Activated T-cell treated with anti-CD3 and anti-CD28 coated beads, Interleukin-2, amount 50 U/mL, for 4 hours (primary cell): ENCODE results near the gene TMEM132C. TPM values are rescaled to one million over a fixed set of nuclear protein-coding genes. Genes with fewer than 3 reads are reported as not detected.

Source experiments
- ATAC-seq, 2 donors: fragments of 200-7000 bp; cut with Tn5 transposase; one replicate each; pipeline ENCODE4 v1.10.0; 2021
- DNase-seq: peaks from one replicate; pipeline ENCODE4 v3.0.0-alpha.2; 2020
- H3K27me3 Mint-ChIP-seq: one replicate; pipeline ENCODE4 v1.8.0; 2021; ENCODE audit warnings: low read depth, mixed read lengths
- H3K36me3 Mint-ChIP-seq: one replicate; pipeline ENCODE4 v1.8.0; 2022; ENCODE audit warnings: mixed read lengths; ENCODE audit not compliant: insufficient read depth
- H3K4me1 Mint-ChIP-seq: one replicate; pipeline ENCODE4 v1.8.0; 2021; ENCODE audit warnings: low read depth, mixed read lengths
- H3K4me3 Mint-ChIP-seq: one replicate; pipeline ENCODE4 v1.8.0; 2021; ENCODE audit warnings: mild to moderate bottlenecking, moderate library complexity, mixed read lengths
- H3K9me3 Mint-ChIP-seq: one replicate; pipeline ENCODE4 v1.8.0; 2021; ENCODE audit warnings: mixed read lengths
- total RNA-seq, 3 donors: library from RNA; stranded (reverse); gene quantifications; one replicate each; pipeline ENCODE4 v1.2.1, GENCODE V29; 2021

TMEM132C gene
- total RNA-seq, 3 donors from 2014 or later = not detected

GRCh38 chr12:128393346-128393745 is 126.4 kb downstream of the TMEM132C start:
- no peak for DNase-seq
- Mint-ChIP-seq H3K27me3 (peaks cover 6% of the 10 kb centered on the region), H3K9me3 (peaks cover 15% of the 10 kb centered on the region), H3K4me3 (no peak overlapping the region), H3K4me1 (peaks cover 1% of the 10 kb centered on the region), H3K36me3 (no peaks in the 10 kb centered on the region)
- no peak for ATAC-seq

- DNase-seq (no peak), ATAC-seq (no peak)
- Mint-ChIP-seq H3K27me3 (peaks cover 6% of the 10 kb centered on the region), H3K36me3 (no peaks in the 10 kb centered on the region), H3K4me3 (no peak overlapping the region), H3K4me1 (no peaks in the 10 kb centered on the region), H3K9me3 (peaks cover 15% of the 10 kb centered on the region)
Observed at GRCh38 chr12:128394137-128394536, 127.2 kb downstream of the TMEM132C start.

- ATAC-seq = no peak
- H3K4me1 Mint-ChIP-seq = no peaks in the 10 kb centered on the region
- peaks cover 7% of the 10 kb centered on the region for H3K9me3 Mint-ChIP-seq
- no peaks in the 10 kb centered on the region for H3K36me3 Mint-ChIP-seq
- no peak for DNase-seq
- no peaks in the 10 kb centered on the region for H3K27me3 Mint-ChIP-seq
- no peak overlapping the region for H3K4me3 Mint-ChIP-seq
Observed at GRCh38 chr12:128399253-128399652, 132.3 kb downstream of the TMEM132C start.

- DNase-seq (no peak), ATAC-seq (no peak)
- no peak overlapping the region for H3K4me3 Mint-ChIP-seq
- no peaks in the 10 kb centered on the region for H3K27me3 Mint-ChIP-seq
- H3K4me1 Mint-ChIP-seq = no peaks in the 10 kb centered on the region
- peaks cover 17% of the 10 kb centered on the region for H3K9me3 Mint-ChIP-seq
- no peaks in the 10 kb centered on the region for H3K36me3 Mint-ChIP-seq
Observed at GRCh38 chr12:128402486-128403243, 135.7 kb downstream of the TMEM132C start.

GRCh38 chr12:128408669-128409068 is 141.7 kb downstream of the TMEM132C start:
- H3K27me3 Mint-ChIP-seq = no peaks in the 10 kb centered on the region
- DNase-seq (no peak), ATAC-seq (no peak)
- no peaks in the 10 kb centered on the region for H3K36me3 Mint-ChIP-seq
- H3K4me1 Mint-ChIP-seq = no peaks in the 10 kb centered on the region
- H3K9me3 Mint-ChIP-seq = peaks cover 17% of the 10 kb centered on the region
- H3K4me3 Mint-ChIP-seq = no peak overlapping the region

GRCh38 chr12:128415036-128415560 is 148.1 kb downstream of the TMEM132C start:
- Mint-ChIP-seq H3K4me1 (no peaks in the 10 kb centered on the region), H3K36me3 (no peaks in the 10 kb centered on the region), H3K9me3 (no peaks in the 10 kb centered on the region), H3K4me3 (no peak overlapping the region), H3K27me3 (no peaks in the 10 kb centered on the region)
- ATAC-seq (no peak), DNase-seq (no peak)

- no peaks in the 10 kb centered on the region for H3K4me1 Mint-ChIP-seq
- no peak for ATAC-seq
- no peaks in the 10 kb centered on the region for H3K27me3 Mint-ChIP-seq
Observed at GRCh38 chr12:128418944-128419343, 152.0 kb downstream of the TMEM132C start.

GRCh38 chr12:128420163-128420562 is 153.2 kb downstream of the TMEM132C start:
- no peak for DNase-seq
- no peaks in the 10 kb centered on the region for H3K4me1 Mint-ChIP-seq

More at GRCh38 chr12:128418944-128419343, 152.0 kb downstream of the TMEM132C start:
- Mint-ChIP-seq H3K9me3 (peaks cover 3% of the 10 kb centered on the region), H3K36me3 (no peaks in the 10 kb centered on the region), H3K4me3 (no peak overlapping the region)
- no peak for DNase-seq

GRCh38 chr12:128421375-128421774 is 154.4 kb downstream of the TMEM132C start:
- peaks cover 8% of the 10 kb centered on the region for H3K9me3 Mint-ChIP-seq
- H3K4me3 Mint-ChIP-seq = no peak overlapping the region
- DNase-seq (no peak), ATAC-seq (no peak)
- H3K27me3 Mint-ChIP-seq = no peaks in the 10 kb centered on the region
- H3K36me3 Mint-ChIP-seq = no peaks in the 10 kb centered on the region
- H3K4me1 Mint-ChIP-seq = no peaks in the 10 kb centered on the region

More at GRCh38 chr12:128420163-128420562, 153.2 kb downstream of the TMEM132C start:
- ATAC-seq = no peak
- Mint-ChIP-seq H3K36me3 (no peaks in the 10 kb centered on the region), H3K9me3 (peaks cover 7% of the 10 kb centered on the region), H3K4me3 (no peak overlapping the region), H3K27me3 (no peaks in the 10 kb centered on the region)

GRCh38 chr12:128423205-128423604 is 156.2 kb downstream of the TMEM132C start:
- H3K4me3 Mint-ChIP-seq = no peak overlapping the region
- no peaks in the 10 kb centered on the region for H3K4me1 Mint-ChIP-seq
- ATAC-seq (no peak), DNase-seq (no peak)
- H3K9me3 Mint-ChIP-seq = peaks cover 8% of the 10 kb centered on the region
- no peaks in the 10 kb centered on the region for H3K27me3 Mint-ChIP-seq
- no peaks in the 10 kb centered on the region for H3K36me3 Mint-ChIP-seq

- H3K4me1 Mint-ChIP-seq = no peaks in the 10 kb centered on the region
- no peaks in the 10 kb centered on the region for H3K27me3 Mint-ChIP-seq
- DNase-seq = no peak
- peaks cover 8% of the 10 kb centered on the region for H3K9me3 Mint-ChIP-seq
- no peak overlapping the region for H3K4me3 Mint-ChIP-seq
- ATAC-seq = no peak
- H3K36me3 Mint-ChIP-seq = no peaks in the 10 kb centered on the region
Observed at GRCh38 chr12:128424931-128425431, 158.0 kb downstream of the TMEM132C start.

GRCh38 chr12:128425666-128426331 is 158.8 kb downstream of the TMEM132C start:
- no peak overlapping the region for H3K4me3 Mint-ChIP-seq
- no peaks in the 10 kb centered on the region for H3K27me3 Mint-ChIP-seq
- DNase-seq = no peak
- no peaks in the 10 kb centered on the region for H3K36me3 Mint-ChIP-seq
- peaks cover 8% of the 10 kb centered on the region for H3K9me3 Mint-ChIP-seq
- H3K4me1 Mint-ChIP-seq = no peaks in the 10 kb centered on the region
- no peak for ATAC-seq

- no peaks in the 10 kb centered on the region for H3K27me3 Mint-ChIP-seq
- H3K4me3 Mint-ChIP-seq = no peak overlapping the region
- H3K9me3 Mint-ChIP-seq = peaks cover 5% of the 10 kb centered on the region
- no peak for ATAC-seq
- H3K36me3 Mint-ChIP-seq = no peaks in the 10 kb centered on the region
- no peak for DNase-seq
- no peaks in the 10 kb centered on the region for H3K4me1 Mint-ChIP-seq
Observed at GRCh38 chr12:128426511-128426910, 159.5 kb downstream of the TMEM132C start.

GRCh38 chr12:128439796-128440195 is 172.8 kb downstream of the TMEM132C start:
- Mint-ChIP-seq H3K9me3 (no peaks in the 10 kb centered on the region), H3K27me3 (no peaks in the 10 kb centered on the region), H3K4me3 (no peak overlapping the region)

GRCh38 chr12:128442096-128442495 is 175.1 kb downstream of the TMEM132C start:
- H3K9me3 Mint-ChIP-seq = no peaks in the 10 kb centered on the region
- ATAC-seq = no peak
- H3K27me3 Mint-ChIP-seq = no peaks in the 10 kb centered on the region
- H3K36me3 Mint-ChIP-seq = no peaks in the 10 kb centered on the region
- DNase-seq = no peak
- no peak overlapping the region for H3K4me3 Mint-ChIP-seq
- no peaks in the 10 kb centered on the region for H3K4me1 Mint-ChIP-seq

More at GRCh38 chr12:128439796-128440195, 172.8 kb downstream of the TMEM132C start:
- no peaks in the 10 kb centered on the region for H3K36me3 Mint-ChIP-seq
- H3K4me1 Mint-ChIP-seq = no peaks in the 10 kb centered on the region
- ATAC-seq (no peak), DNase-seq (no peak)
